HepG2 (cell line): ENCODE measurements around the gene PIK3C3. TPM values are rescaled to one million over a fixed set of nuclear protein-coding genes. Genes with fewer than 3 reads are reported as not detected.

Source experiments
- ADNP ChIP-seq: sonication (generic); formaldehyde crosslinking; IDR thresholded peaks from 2 replicates; pipeline ENCODE4 v1.4.0; 2020; ENCODE audit warnings: missing genetic modification reagents
- CBX5 ChIP-seq: sonication (generic); formaldehyde crosslinking; IDR thresholded peaks from 2 replicates; pipeline ENCODE4 v1.4.0; 2020; ENCODE audit warnings: missing genetic modification reagents, borderline replicate concordance
- DNMT1 ChIP-seq: sonication (generic); formaldehyde crosslinking; IDR thresholded peaks from 2 replicates; pipeline ENCODE4 v1.5.1; 2020; ENCODE audit warnings: mild to moderate bottlenecking, missing genetic modification reagents
- EHMT2 ChIP-seq: fragments of 200-600 bp; sonication (generic); IDR thresholded peaks from 2 replicates; pipeline ENCODE4 v1.7.0; 2017; ENCODE audit warnings: antibody characterized with exemption, low read depth, low read length, borderline replicate concordance
- KDM2A ChIP-seq: sonication (generic); formaldehyde crosslinking; IDR thresholded peaks from 2 replicates; pipeline ENCODE4 v1.4.0; 2020; ENCODE audit warnings: low read depth, missing genetic modification reagents, borderline replicate concordance
- KLF16 ChIP-seq, 2 experiments: sonication (generic) in 1 of 2; formaldehyde crosslinking in 1 of 2; IDR thresholded peaks; 2 replicates each; pipeline versions ENCODE4 v1.6.1 to v1.8.0; 2016 to 2023; ENCODE audit warnings: missing genetic modification reagents in 2 of 2, missing compliant biosample characterization in 1 of 2
- MAFK ChIP-seq, 2 experiments: IDR thresholded peaks in 1 of 2; conservative IDR thresholded peaks in 1 of 2; 2 replicates each; pipeline ENCODE4 v1.6.1; 2011; ENCODE audit warnings: improper control_type of control experiment in 2 of 2, low read length in 2 of 2
- MED8 ChIP-seq: sonication (generic); formaldehyde crosslinking; IDR thresholded peaks from 2 replicates; pipeline ENCODE4 v1.8.1; 2023; ENCODE audit warnings: mild to moderate bottlenecking, missing genetic modification reagents; ENCODE audit not compliant: insufficient replicate concordance
- PHF21A ChIP-seq: sonication (generic); formaldehyde crosslinking; IDR thresholded peaks from 2 replicates; pipeline ENCODE4 v1.5.0; 2020; ENCODE audit warnings: mild to moderate bottlenecking, missing genetic modification reagents
- SNAI1 ChIP-seq: sonication (generic); formaldehyde crosslinking; IDR thresholded peaks from 2 replicates; pipeline ENCODE4 v1.5.0; 2020; ENCODE audit warnings: mild to moderate bottlenecking, missing genetic modification reagents, borderline replicate concordance
- SP5 ChIP-seq: IDR thresholded peaks from 2 replicates; pipeline ENCODE4 v1.6.1; 2016; ENCODE audit warnings: low read depth, borderline replicate concordance
- TBX2 ChIP-seq: sonication (generic); formaldehyde crosslinking; IDR thresholded peaks from 2 replicates; pipeline ENCODE4 v1.5.0; 2020; ENCODE audit warnings: missing genetic modification reagents, mild to moderate bottlenecking, borderline replicate concordance
- XRCC5 ChIP-seq: fragments of 200-400 bp; formaldehyde crosslinking; optimal IDR thresholded peaks from 2 replicates; pipeline ENCODE3; 2017; ENCODE audit warnings: mild to moderate bottlenecking, low read length
- ZKSCAN1 ChIP-seq: fragments of 150-350 bp; IDR thresholded peaks from 2 replicates; pipeline ENCODE4 v1.6.1; 2014; ENCODE audit warnings: low read length
- ZNF263 ChIP-seq: sonication (generic); formaldehyde crosslinking; IDR thresholded peaks from 2 replicates; pipeline ENCODE4 v1.4.0; 2020; ENCODE audit warnings: missing genetic modification reagents
- ZNF33A ChIP-seq: sonication (generic); formaldehyde crosslinking; IDR thresholded peaks from 2 replicates; pipeline ENCODE4 v1.5.1; 2020; ENCODE audit warnings: missing genetic modification reagents, mild to moderate bottlenecking, moderate library complexity, borderline replicate concordance
- ZNF33B ChIP-seq: sonication (generic); formaldehyde crosslinking; IDR thresholded peaks from 2 replicates; pipeline ENCODE4 v1.5.1; 2020; ENCODE audit warnings: mild to moderate bottlenecking, missing genetic modification reagents
- polyA plus RNA-seq, 8 experiments: library from polyadenylated mRNA; depleted of rRNA in 3 of 8; stranded (reverse) in 7 of 8; unstranded in 1 of 8; fragments of >200 nt; fragmentation: Illumina TruSeq in 4 of 8; extraction: Trizol in 4 of 8; gene quantifications; 2 replicates each; pipeline versions ENCODE4 v1.2.1 to v1.2.3, GENCODE V29; 2011 to 2016; ENCODE audit warnings: low read depth in 4 of 8, missing spikeins in 1 of 8, mixed read lengths in 1 of 8; ENCODE audit not compliant: insufficient read depth in 1 of 8
- total RNA-seq, 5 experiments: library from RNA; depleted of rRNA; stranded (reverse); fragments of >200 nt; fragmentation: Illumina TruSeq; extraction: Trizol; gene quantifications; 2 replicates each; pipeline ENCODE4 v1.2.3, GENCODE V29; 2016; ENCODE audit warnings: low read depth in 1 of 5
- TF ChIP-seq, protein P1 (sequence below): IDR thresholded peaks from 2 replicates; pipeline ENCODE4 v1.6.1; 2016; ENCODE audit warnings: mild to moderate bottlenecking
- TF ChIP-seq, protein P2 (sequence below): sonication (generic); formaldehyde crosslinking; IDR thresholded peaks from 2 replicates; pipeline ENCODE4 v1.8.1; 2023; ENCODE audit warnings: mild to moderate bottlenecking, moderate library complexity, missing genetic modification reagents
- TF ChIP-seq, protein P3 (sequence below): IDR thresholded peaks from 2 replicates; pipeline ENCODE4 v1.6.1; 2012; ENCODE audit warnings: low read length, improper control_type of control experiment
- TF ChIP-seq, protein P4 (sequence below): sonication (generic); formaldehyde crosslinking; IDR thresholded peaks from 2 replicates; pipeline ENCODE4 v1.4.0; 2020; ENCODE audit warnings: mild to moderate bottlenecking, low read depth, missing genetic modification reagents

The PIK3C3 gene
- total and polyA plus RNA-seq, 2 of the 13 experiments (the other 11 are each of a cell fraction or from before 2014, with no cell fraction given) = 42.8 to 46.4 TPM

DNA sequence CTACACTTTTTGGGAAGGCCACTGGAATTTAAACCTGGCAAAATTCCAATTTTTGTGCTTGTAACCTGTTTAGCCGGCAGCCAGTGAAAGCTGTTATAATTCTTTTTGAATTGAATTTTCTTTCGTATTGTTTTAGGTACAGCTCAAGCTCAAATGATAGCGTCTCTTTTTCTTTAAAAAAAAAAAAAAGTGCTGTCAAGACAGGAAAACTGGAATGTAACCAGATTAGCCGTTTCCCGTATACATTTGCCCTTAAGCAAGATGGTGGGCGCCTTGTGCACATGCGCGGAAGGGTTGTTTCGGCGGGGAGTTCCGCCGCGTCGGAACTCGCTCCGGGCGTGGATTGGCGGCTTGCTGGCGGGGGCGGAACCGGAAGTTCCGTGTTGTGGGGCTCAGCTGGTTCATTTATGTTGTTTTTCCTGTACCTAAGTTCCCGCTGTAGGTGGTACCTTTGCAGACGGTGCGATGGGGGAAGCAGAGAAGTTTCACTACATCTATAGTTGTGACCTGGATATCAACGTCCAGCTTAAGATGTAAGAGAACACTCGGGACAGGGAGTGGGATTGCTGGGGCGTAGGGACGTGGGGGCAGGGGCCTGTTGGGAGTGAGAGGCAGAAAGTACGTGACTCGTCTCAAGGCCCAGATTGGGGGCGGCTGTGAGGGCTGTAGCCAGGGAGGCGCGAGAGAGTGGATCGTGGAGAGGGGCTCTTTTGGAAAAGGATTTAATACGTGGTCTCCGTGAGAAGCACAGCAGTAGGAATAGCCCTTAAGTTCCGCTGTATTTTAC is at the start of gene PIK3C3 (continued):
- TF ChIP-seq, protein P1, sequence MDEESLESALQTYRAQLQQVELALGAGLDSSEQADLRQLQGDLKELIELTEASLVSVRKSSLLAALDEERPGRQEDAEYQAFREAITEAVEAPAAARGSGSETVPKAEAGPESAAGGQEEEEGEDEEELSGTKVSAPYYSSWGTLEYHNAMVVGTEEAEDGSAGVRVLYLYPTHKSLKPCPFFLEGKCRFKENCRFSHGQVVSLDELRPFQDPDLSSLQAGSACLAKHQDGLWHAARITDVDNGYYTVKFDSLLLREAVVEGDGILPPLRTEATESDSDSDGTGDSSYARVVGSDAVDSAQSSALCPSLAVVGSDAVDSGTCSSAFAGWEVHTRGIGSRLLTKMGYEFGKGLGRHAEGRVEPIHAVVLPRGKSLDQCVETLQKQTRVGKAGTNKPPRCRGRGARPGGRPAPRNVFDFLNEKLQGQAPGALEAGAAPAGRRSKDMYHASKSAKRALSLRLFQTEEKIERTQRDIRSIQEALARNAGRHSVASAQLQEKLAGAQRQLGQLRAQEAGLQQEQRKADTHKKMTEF (CRISPR knock-in tag) = peak; percentile 58; the same call in 1 of the 2 replicates
- TF ChIP-seq CBX5 = peak; percentile 31; the same call in 1 of the 2 replicates
- peak; percentile 36; the same call in 1 of the 2 replicates for TF ChIP-seq PHF21A (CRISPR knock-in tag)
- no peak for TF ChIP-seq DNMT1
- TF ChIP-seq MAFK (conservative IDR thresholded peaks at IDR 0.05 in 1 of 2, IDR thresholded peaks at IDR 0.05 in 1 of 2; ENCODE audit: low read length in 2 of 2) = peak in 1 of 2 experiments; percentile 25; a peak in 1 of 4 replicates
- TF ChIP-seq ZNF263 (CRISPR knock-in tag) = no peak
- TF ChIP-seq, protein P2, sequence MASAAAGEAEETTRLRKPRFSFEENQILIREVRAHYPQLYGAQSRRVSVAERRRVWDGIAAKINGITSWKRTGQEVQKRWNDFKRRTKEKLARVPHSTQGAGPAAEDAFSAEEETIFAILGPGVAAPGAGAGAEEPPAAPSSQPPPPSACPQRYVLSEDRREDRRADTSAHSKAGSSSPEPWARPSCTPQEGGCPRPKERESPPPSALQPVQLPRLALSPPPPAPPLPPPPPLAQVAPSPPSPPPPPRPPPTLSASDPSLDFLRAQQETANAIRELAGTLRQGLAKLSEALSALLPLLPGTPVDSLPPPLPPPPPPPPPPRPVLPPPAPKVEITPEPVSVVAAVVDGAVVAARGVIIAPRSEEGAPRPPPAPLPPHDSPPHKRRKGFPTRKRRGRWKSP (CRISPR knock-in tag) = no peak; the same call in 1 of the 2 replicates
- no peak for TF ChIP-seq TBX2 (CRISPR knock-in tag)
- no peak for TF ChIP-seq ZNF33B
- no peak for TF ChIP-seq SNAI1 (CRISPR knock-in tag)
- 0 out of 2 replicates have a peak, but pooled peaks have one; percentile 23 for TF ChIP-seq SP5 (CRISPR knock-in tag)
- TF ChIP-seq KLF16 (CRISPR knock-in tag; IDR thresholded peaks at IDR 0.05) = 0 out of 4 replicates have a peak, but pooled peaks of 1 of the 2 experiments have one; percentile 15
- peak; percentile 53; the same call in 1 of the 2 replicates for TF ChIP-seq KDM2A (CRISPR knock-in tag)
- no peak for TF ChIP-seq XRCC5
- TF ChIP-seq ZKSCAN1 = no peak
- peak; percentile 99 for TF ChIP-seq EHMT2
- TF ChIP-seq, protein P3, sequence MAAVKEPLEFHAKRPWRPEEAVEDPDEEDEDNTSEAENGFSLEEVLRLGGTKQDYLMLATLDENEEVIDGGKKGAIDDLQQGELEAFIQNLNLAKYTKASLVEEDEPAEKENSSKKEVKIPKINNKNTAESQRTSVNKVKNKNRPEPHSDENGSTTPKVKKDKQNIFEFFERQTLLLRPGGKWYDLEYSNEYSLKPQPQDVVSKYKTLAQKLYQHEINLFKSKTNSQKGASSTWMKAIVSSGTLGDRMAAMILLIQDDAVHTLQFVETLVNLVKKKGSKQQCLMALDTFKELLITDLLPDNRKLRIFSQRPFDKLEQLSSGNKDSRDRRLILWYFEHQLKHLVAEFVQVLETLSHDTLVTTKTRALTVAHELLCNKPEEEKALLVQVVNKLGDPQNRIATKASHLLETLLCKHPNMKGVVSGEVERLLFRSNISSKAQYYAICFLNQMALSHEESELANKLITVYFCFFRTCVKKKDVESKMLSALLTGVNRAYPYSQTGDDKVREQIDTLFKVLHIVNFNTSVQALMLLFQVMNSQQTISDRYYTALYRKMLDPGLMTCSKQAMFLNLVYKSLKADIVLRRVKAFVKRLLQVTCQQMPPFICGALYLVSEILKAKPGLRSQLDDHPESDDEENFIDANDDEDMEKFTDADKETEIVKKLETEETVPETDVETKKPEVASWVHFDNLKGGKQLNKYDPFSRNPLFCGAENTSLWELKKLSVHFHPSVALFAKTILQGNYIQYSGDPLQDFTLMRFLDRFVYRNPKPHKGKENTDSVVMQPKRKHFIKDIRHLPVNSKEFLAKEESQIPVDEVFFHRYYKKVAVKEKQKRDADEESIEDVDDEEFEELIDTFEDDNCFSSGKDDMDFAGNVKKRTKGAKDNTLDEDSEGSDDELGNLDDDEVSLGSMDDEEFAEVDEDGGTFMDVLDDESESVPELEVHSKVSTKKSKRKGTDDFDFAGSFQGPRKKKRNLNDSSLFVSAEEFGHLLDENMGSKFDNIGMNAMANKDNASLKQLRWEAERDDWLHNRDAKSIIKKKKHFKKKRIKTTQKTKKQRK = no peak
- no peak for TF ChIP-seq MED8 (CRISPR knock-in tag)
- no peak for TF ChIP-seq ADNP (CRISPR knock-in tag)
- TF ChIP-seq, protein P4, sequence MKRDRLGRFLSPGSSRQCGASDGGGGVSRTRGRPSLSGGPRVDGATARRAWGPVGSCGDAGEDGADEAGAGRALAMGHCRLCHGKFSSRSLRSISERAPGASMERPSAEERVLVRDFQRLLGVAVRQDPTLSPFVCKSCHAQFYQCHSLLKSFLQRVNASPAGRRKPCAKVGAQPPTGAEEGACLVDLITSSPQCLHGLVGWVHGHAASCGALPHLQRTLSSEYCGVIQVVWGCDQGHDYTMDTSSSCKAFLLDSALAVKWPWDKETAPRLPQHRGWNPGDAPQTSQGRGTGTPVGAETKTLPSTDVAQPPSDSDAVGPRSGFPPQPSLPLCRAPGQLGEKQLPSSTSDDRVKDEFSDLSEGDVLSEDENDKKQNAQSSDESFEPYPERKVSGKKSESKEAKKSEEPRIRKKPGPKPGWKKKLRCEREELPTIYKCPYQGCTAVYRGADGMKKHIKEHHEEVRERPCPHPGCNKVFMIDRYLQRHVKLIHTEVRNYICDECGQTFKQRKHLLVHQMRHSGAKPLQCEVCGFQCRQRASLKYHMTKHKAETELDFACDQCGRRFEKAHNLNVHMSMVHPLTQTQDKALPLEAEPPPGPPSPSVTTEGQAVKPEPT (CRISPR knock-in tag) = no peak
- peak; percentile 40; the same call in 1 of the 2 replicates for TF ChIP-seq ZNF33A (CRISPR knock-in tag)
